Colonic mucosa (tissue), 4 donors: ENCODE results near the gene OPCML. TPM values are rescaled to one million over a fixed set of nuclear protein-coding genes. Genes with fewer than 3 reads are reported as not detected.

Experiments used
- DNase-seq: peaks from one replicate; pipeline ENCODE4 v3.0.0-alpha.2; 2020
- H3K27ac ChIP-seq: fragments of 200-600 bp; one replicate; pipeline ENCODE4 v1.8.0; 2021
- H3K27me3 ChIP-seq: fragments of 200-600 bp; one replicate; pipeline ENCODE4 v1.8.0; 2021
- H3K36me3 ChIP-seq: fragments of 200-600 bp; one replicate; pipeline ENCODE4 v1.8.0; 2021
- H3K4me1 ChIP-seq: fragments of 200-600 bp; one replicate; pipeline ENCODE4 v1.8.0; 2021; ENCODE audit warnings: mild to moderate bottlenecking
- H3K4me3 ChIP-seq: fragments of 200-600 bp; one replicate; pipeline ENCODE4 v1.8.0; 2021
- H3K9ac ChIP-seq, 2 donors: one replicate each; pipeline ENCODE4 v1.7.0; 2013; ENCODE audit warnings: control low read depth in 2 of 2, low read depth in 2 of 2, low read length in 2 of 2
- H3K9me3 ChIP-seq: fragments of 200-600 bp; one replicate; pipeline ENCODE4 v1.8.0; 2021
- intact Hi-C: fragments of 100-400 bp; cut with DNase I; formaldehyde crosslinking; loops from one replicate; pipeline ENCODE4 v1.14.1; 2022
- total RNA-seq, 2 donors: library from RNA; stranded (reverse); fragmentation: NEBNext Ultra II Directional in 1 of 2; extraction: Animal tissue kit (Norgen Biotek cat#: 25700) in 1 of 2; gene quantifications; one replicate each; pipeline ENCODE4 v1.2.1, GENCODE V29; 2021
- TF ChIP-seq, protein P1 (sequence below): fragments of 200-600 bp; IDR thresholded peaks from one replicate; pipeline ENCODE4 v1.8.0; 2022; ENCODE audit warnings: antibody characterized with exemption, mild to moderate bottlenecking
- donor health status: healthy.
- donor health status: DM: no; HTN: no; CAD: no.
- donor health status: DM: no; HTN: no; CAD: no.

The OPCML gene
- total RNA-seq, 2 donors from 2014 or later: 0.08 TPM; not detected in 1

DNA sequence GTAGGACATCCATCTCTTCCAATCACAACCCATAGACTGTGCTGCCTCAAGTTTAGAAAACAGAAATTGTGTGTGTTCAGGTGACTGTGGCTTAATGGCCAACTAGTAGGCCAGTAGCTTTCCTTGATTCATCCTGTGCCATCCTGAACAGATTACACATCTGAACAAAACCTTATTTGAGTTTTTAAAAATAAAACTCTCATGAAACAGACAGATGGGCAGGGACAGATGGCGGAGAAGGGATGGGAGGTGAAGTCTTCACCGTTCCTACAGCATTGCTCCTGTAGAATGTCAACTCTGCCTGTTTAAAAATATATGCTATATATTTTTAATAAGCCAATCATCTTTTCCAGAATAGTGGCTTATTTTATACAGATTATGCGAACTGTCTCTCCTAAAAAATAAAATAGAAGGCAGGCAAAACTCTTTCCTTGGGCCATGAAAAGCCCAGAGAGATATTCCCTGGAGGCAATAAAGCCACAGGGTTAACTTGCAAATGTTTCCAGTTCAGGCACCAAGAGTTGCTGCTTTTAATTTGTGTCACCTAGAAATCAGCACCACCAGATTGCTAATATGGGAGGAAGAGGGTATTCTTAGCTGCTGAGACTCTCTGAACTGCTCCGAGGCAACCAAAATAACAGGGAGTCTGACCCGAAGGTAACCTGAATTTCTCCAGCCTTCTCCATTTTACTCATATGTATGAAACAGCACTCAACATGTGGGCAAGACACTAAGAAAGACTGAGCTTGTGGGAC, 861.2 kb downstream of the OPCML start:
- no peak overlapping the region for H3K9ac ChIP-seq
- no peak for DNase-seq
- H3K9me3 ChIP-seq: no peaks in the 10 kb centered on the region
- no peak overlapping the region for H3K4me3 ChIP-seq
- intact Hi-C loops: no loop called here
- TF ChIP-seq, protein P1, sequence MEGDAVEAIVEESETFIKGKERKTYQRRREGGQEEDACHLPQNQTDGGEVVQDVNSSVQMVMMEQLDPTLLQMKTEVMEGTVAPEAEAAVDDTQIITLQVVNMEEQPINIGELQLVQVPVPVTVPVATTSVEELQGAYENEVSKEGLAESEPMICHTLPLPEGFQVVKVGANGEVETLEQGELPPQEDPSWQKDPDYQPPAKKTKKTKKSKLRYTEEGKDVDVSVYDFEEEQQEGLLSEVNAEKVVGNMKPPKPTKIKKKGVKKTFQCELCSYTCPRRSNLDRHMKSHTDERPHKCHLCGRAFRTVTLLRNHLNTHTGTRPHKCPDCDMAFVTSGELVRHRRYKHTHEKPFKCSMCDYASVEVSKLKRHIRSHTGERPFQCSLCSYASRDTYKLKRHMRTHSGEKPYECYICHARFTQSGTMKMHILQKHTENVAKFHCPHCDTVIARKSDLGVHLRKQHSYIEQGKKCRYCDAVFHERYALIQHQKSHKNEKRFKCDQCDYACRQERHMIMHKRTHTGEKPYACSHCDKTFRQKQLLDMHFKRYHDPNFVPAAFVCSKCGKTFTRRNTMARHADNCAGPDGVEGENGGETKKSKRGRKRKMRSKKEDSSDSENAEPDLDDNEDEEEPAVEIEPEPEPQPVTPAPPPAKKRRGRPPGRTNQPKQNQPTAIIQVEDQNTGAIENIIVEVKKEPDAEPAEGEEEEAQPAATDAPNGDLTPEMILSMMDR: no peak
- H3K4me1 ChIP-seq: no peaks in the 10 kb centered on the region
- no peaks in the 10 kb centered on the region for H3K36me3 ChIP-seq
- no peak overlapping the region for H3K27ac ChIP-seq
- H3K27me3 ChIP-seq: no peaks in the 10 kb centered on the region

DNA sequence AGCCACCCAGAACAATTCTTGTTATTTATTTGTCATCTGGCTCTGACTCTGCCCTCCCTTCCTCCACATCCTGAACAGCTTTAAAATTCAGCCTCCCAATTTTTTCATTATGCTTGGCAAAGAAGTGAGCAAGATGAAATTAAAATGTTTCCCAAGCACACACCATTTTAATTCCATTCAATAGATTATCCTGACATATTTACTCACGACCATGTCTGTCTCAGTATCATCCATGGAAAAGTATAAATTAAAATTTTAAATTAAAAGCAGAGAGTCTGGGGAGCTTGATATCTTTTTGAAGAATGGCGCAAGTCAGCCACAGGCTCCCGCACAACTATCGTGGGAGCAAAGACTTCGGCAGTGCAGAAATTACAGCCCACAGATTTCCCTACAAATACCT, 862.4 kb downstream of the OPCML start:
- DNase-seq: no peak
- intact Hi-C loops: no loop called here
- no peaks in the 10 kb centered on the region for H3K36me3 ChIP-seq
- no peaks in the 10 kb centered on the region for H3K27me3 ChIP-seq
- H3K9ac ChIP-seq: no peak overlapping the region
- H3K4me1 ChIP-seq: no peaks in the 10 kb centered on the region
- H3K9me3 ChIP-seq: no peaks in the 10 kb centered on the region
- no peak overlapping the region for H3K4me3 ChIP-seq
- TF ChIP-seq, protein P1: no peak
- no peak overlapping the region for H3K27ac ChIP-seq

DNA sequence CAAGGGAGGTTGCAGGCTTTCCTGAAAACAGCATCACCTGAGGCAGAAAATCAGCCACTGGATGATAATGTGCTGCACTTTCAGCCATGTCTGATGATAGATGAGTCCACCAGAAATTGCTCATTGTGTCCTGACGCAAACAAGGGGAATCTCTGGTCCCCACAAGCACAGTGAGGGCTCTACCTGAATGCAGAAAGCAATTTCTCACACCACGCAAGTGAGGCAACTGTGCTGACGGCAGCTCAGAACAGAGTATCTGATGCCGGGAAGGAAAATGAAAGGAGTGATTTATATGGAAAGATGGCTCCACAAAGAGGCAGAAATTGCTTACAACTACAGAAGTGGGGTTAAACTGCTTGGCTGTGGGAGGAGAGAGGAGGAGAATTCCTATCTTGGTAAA, 867.1 kb downstream of the OPCML start:
- intact Hi-C loops: no loop called here
- no peaks in the 10 kb centered on the region for H3K9me3 ChIP-seq
- no peak overlapping the region for H3K27ac ChIP-seq
- TF ChIP-seq, protein P1: no peak
- H3K36me3 ChIP-seq: no peaks in the 10 kb centered on the region
- no peaks in the 10 kb centered on the region for H3K4me1 ChIP-seq
- H3K4me3 ChIP-seq: no peak overlapping the region
- no peak overlapping the region for H3K9ac ChIP-seq
- DNase-seq: no peak
- no peaks in the 10 kb centered on the region for H3K27me3 ChIP-seq

DNA sequence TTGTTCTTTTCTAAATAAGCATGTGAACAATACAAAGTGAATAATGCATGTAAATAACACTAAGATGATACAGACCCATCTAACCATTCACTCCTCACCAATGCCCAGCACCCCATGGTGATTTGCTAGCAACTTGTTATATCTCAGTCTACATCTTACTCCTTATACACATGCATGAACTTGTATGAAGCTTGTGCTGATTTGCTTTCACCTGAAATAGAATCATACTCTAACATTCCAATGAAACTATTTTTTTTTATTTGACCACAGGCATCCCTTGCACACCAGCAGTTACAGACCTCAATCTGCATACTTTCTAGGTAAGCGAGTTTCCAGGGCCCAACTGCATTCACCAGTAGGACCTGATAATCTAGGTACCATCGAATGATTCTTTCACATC, 873.6 kb downstream of the OPCML start:
- Histone ChIP-seq H3K36me3 (no peaks in the 10 kb centered on the region), H3K9ac (no peak overlapping the region), H3K27me3 (no peaks in the 10 kb centered on the region), H3K9me3 (no peaks in the 10 kb centered on the region), H3K4me1 (no peaks in the 10 kb centered on the region), H3K27ac (no peak overlapping the region), H3K4me3 (no peak overlapping the region)
- intact Hi-C loops: no loop called here
- no peak for DNase-seq
- TF ChIP-seq, protein P1: no peak

DNA sequence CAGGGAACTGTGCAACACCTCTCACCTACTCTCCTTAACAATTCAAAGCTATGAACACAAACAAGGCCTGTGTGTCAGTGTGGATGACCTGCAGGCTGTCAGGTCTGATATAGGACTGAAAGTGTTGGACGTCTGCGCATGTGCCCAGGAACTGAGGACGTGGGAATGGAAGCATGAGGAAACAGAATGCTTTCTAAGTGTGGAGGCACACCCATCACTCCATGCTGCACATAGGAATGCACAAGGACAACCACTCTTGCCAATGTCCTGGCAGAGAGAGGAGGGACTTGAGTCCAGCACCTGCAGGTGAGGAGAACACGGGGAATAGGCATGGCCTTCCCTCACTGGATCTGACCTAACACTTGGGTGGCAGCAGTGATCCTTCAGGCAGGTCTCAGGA, 874.3 kb downstream of the OPCML start:
- TF ChIP-seq, protein P1: no peak
- Histone ChIP-seq H3K4me1 (no peaks in the 10 kb centered on the region), H3K36me3 (no peaks in the 10 kb centered on the region), H3K9ac (no peak overlapping the region), H3K4me3 (no peak overlapping the region), H3K9me3 (no peaks in the 10 kb centered on the region), H3K27me3 (no peaks in the 10 kb centered on the region), H3K27ac (no peak overlapping the region)
- intact Hi-C loops: no loop called here
- no peak for DNase-seq
